ENCODE data around the gene LRPAP1. TPM values are rescaled to one million over a fixed set of nuclear protein-coding genes. Genes with fewer than 3 reads are reported as not detected.

The LRPAP1 gene
- total RNA-seq, 1 experiment from 2014 or later = 171 TPM

GRCh38 chr4:3494462-3494871, 37.8 kb downstream of the LRPAP1 start:
- Histone ChIP-seq H3K9me3 (ENCODE audit: low read depth, low read length, poor library complexity, severe bottlenecking) (no peaks in the 10 kb centered on the region), H3K36me3 (ENCODE audit: insufficient read depth, low read length, poor library complexity, severe bottlenecking) (no peaks in the 10 kb centered on the region), H3K4me1 (ENCODE audit: insufficient read depth, low read length, poor library complexity, severe bottlenecking) (no peaks in the 10 kb centered on the region), H3K4me3 (ENCODE audit: low read depth, low read length, poor library complexity, severe bottlenecking) (no peak overlapping the region), H3K27me3 (replicated peaks; ENCODE audit: insufficient read depth, low read depth, low read length, poor library complexity) (peaks cover 14% of the 10 kb centered on the region), H3K27ac (ENCODE audit: low read depth, low read length, poor library complexity, severe bottlenecking) (no peak overlapping the region)
- BruUV-seq (replicated peaks) = no TSS peak
- CTCF ChIA-PET = no interaction called here
- DNase-seq (ENCODE audit: low spot score) = no peak
- intact Hi-C loops (cut with micrococcal nuclease; ENCODE audit: unreplicated experiment) = no loop called here
- POLR2A ChIA-PET (ENCODE audit: low non-redundant PET) = no interaction called here
- TF ChIP-seq CTCF (conservative IDR thresholded peaks at IDR 0.05; ENCODE audit: low read depth, low read length) = no peak
- TF ChIP-seq EZH2 (IDR thresholded peaks at IDR 0.05; ENCODE audit: borderline replicate concordance, low read depth, low read length, poor library complexity, severe bottlenecking) = no peak

GRCh38 chr4:3493720-3494461, 38.3 kb downstream of the LRPAP1 start:
- intact Hi-C loops (cut with micrococcal nuclease; ENCODE audit: unreplicated experiment) = no loop called here
- BruUV-seq (replicated peaks) = no TSS peak
- Histone ChIP-seq H3K9me3 (ENCODE audit: low read depth, low read length, poor library complexity, severe bottlenecking) (no peaks in the 10 kb centered on the region), H3K27me3 (replicated peaks; ENCODE audit: insufficient read depth, low read depth, low read length, poor library complexity) (peaks cover 14% of the 10 kb centered on the region), H3K36me3 (ENCODE audit: insufficient read depth, low read length, poor library complexity, severe bottlenecking) (no peaks in the 10 kb centered on the region), H3K27ac (ENCODE audit: low read depth, low read length, poor library complexity, severe bottlenecking) (no peak overlapping the region), H3K4me3 (ENCODE audit: low read depth, low read length, poor library complexity, severe bottlenecking) (no peak overlapping the region), H3K4me1 (ENCODE audit: insufficient read depth, low read length, poor library complexity, severe bottlenecking) (no peaks in the 10 kb centered on the region)
- TF ChIP-seq EZH2 (IDR thresholded peaks at IDR 0.05; ENCODE audit: borderline replicate concordance, low read depth, low read length, poor library complexity, severe bottlenecking) = no peak
- no peak for TF ChIP-seq CTCF (conservative IDR thresholded peaks at IDR 0.05; ENCODE audit: low read depth, low read length)
- ChIA-PET POLR2A (ENCODE audit: low non-redundant PET) (no interaction called here), CTCF (no interaction called here)
- DNase-seq (ENCODE audit: low spot score) = no peak

GRCh38 chr4:3492741-3493719, 39.2 kb downstream of the LRPAP1 start:
- POLR2A ChIA-PET (ENCODE audit: low non-redundant PET) = no interaction called here
- intact Hi-C loops (cut with micrococcal nuclease; ENCODE audit: unreplicated experiment) = no loop called here
- no peaks in the 10 kb centered on the region for H3K9me3 ChIP-seq (ENCODE audit: low read depth, low read length, poor library complexity, severe bottlenecking)
- BruUV-seq (replicated peaks) = no TSS peak
- TF ChIP-seq EZH2 (IDR thresholded peaks at IDR 0.05; ENCODE audit: borderline replicate concordance, low read depth, low read length, poor library complexity, severe bottlenecking) (no peak), CTCF (conservative IDR thresholded peaks at IDR 0.05; ENCODE audit: low read depth, low read length) (no peak)
- H3K27me3 ChIP-seq (replicated peaks; ENCODE audit: insufficient read depth, low read depth, low read length, poor library complexity) = peaks cover 20% of the 10 kb centered on the region
- no peak overlapping the region for H3K4me3 ChIP-seq (ENCODE audit: low read depth, low read length, poor library complexity, severe bottlenecking)
- H3K36me3 ChIP-seq (ENCODE audit: insufficient read depth, low read length, poor library complexity, severe bottlenecking) = no peaks in the 10 kb centered on the region
- CTCF ChIA-PET = no interaction called here
- DNase-seq (ENCODE audit: low spot score) = no peak
- H3K27ac ChIP-seq (ENCODE audit: low read depth, low read length, poor library complexity, severe bottlenecking) = no peak overlapping the region
- H3K4me1 ChIP-seq (ENCODE audit: insufficient read depth, low read length, poor library complexity, severe bottlenecking) = no peaks in the 10 kb centered on the region
